ENCODE measurements around the gene ST3GAL3. TPM values are rescaled to one million over a fixed set of nuclear protein-coding genes. Genes with fewer than 3 reads are reported as not detected.

Gene ST3GAL3
- total RNA-seq, 6 experiments from 2014 or later = 6.4 to 14.2 (median 12.0) TPM

- Histone ChIP-seq H3K36me3 (peaks cover 0 to 3% (median 0%) of the 10 kb centered on the region in 4 donors), H3K27me3 (no peaks in the 10 kb centered on the region), H3K27ac (no peak overlapping the region), H3K9me3 (no peaks in the 10 kb centered on the region), H3K4me3 (no peak overlapping the region), H3K4me1 (no peaks in the 10 kb centered on the region)
- no peak for DNase-seq
- 91% methylated on average over 2 of the region's 2 CpGs for WGBS (ENCODE audit: insufficient coverage, low coverage, low lambda C conversion rate, missing lambda C conversion rate)
- no peak for TF ChIP-seq POLR2A (IDR thresholded peaks at IDR 0.05)
- TF ChIP-seq, protein P1, sequence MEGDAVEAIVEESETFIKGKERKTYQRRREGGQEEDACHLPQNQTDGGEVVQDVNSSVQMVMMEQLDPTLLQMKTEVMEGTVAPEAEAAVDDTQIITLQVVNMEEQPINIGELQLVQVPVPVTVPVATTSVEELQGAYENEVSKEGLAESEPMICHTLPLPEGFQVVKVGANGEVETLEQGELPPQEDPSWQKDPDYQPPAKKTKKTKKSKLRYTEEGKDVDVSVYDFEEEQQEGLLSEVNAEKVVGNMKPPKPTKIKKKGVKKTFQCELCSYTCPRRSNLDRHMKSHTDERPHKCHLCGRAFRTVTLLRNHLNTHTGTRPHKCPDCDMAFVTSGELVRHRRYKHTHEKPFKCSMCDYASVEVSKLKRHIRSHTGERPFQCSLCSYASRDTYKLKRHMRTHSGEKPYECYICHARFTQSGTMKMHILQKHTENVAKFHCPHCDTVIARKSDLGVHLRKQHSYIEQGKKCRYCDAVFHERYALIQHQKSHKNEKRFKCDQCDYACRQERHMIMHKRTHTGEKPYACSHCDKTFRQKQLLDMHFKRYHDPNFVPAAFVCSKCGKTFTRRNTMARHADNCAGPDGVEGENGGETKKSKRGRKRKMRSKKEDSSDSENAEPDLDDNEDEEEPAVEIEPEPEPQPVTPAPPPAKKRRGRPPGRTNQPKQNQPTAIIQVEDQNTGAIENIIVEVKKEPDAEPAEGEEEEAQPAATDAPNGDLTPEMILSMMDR (IDR thresholded peaks at IDR 0.05) = no peak
- intact Hi-C loops (cut with DNase I) = no loop called here
- no peak for ATAC-seq
Measured at GRCh38 chr1:43842175-43842498, 134.8 kb downstream of the ST3GAL3 start.

DNA sequence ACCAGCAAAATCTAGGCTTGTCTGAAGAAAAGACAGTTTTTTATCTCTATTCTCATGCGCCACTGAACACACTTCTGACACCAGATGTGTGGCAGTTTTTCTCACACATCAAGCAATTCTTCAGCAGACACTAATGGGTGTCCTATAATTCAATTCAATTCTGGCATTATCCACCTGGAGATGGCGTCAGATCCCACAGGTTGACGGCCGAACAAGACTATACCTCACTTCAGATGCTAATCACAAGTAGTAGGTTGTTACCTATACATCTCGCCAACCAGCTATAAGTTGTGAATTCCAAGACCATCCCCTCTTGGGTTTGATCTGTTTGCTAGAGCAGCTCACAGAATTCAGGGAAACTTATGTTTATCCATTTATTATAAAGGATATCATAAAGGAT is 136.3 kb downstream of the ST3GAL3 start:
- H3K27ac ChIP-seq = no peak overlapping the region
- H3K4me3 ChIP-seq = no peak overlapping the region
- no peaks in the 10 kb centered on the region for H3K9me3 ChIP-seq
- 93% methylated on average over 5 of the region's 5 CpGs for WGBS (ENCODE audit: insufficient coverage, low coverage, low lambda C conversion rate, missing lambda C conversion rate)
- H3K4me1 ChIP-seq = no peaks in the 10 kb centered on the region
- no peak for TF ChIP-seq POLR2A (IDR thresholded peaks at IDR 0.05)
- TF ChIP-seq, protein P1 (IDR thresholded peaks at IDR 0.05) = no peak
- DNase-seq (no peak), ATAC-seq (no peak)
- H3K27me3 ChIP-seq = no peaks in the 10 kb centered on the region
- H3K36me3 ChIP-seq = peaks cover 0 to under 1% (median 0%) of the 10 kb centered on the region in 4 donors
- intact Hi-C loops (cut with DNase I) = no loop called here

DNA sequence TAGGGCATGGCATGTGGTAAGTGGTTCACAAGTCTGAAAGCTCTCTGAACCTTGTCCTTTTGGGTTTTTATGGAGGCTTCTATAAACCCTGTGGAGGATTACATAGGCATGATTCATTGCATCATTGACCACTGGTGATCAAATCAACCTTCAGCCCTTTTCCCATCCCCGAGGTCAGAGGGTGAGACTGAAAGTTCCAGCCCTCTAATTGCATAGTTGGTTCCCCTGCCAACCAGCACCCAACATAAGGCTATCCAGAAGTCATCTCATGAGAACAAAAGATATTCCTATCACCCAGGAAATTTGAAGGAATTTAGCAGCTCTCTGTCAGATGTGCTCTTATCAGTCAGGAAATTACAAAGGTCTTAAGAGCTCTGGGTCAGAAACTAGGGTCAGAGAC is 136.8 kb downstream of the ST3GAL3 start:
- no peak for DNase-seq
- intact Hi-C loops (cut with DNase I) = no loop called here
- 80% methylated on average over 1 of the region's 1 CpG for WGBS (ENCODE audit: insufficient coverage, low coverage, low lambda C conversion rate, missing lambda C conversion rate)
- Histone ChIP-seq H3K4me1 (no peaks in the 10 kb centered on the region), H3K27ac (no peak overlapping the region), H3K9me3 (no peaks in the 10 kb centered on the region), H3K36me3 (no peaks in the 10 kb centered on the region), H3K4me3 (no peak overlapping the region), H3K27me3 (no peaks in the 10 kb centered on the region)
- ATAC-seq = peak in 2 of 4 donors; percentile 35 to 58
- TF ChIP-seq, protein P1 (IDR thresholded peaks at IDR 0.05) = no peak

- no peaks in the 10 kb centered on the region for H3K9me3 ChIP-seq
- intact Hi-C loops (cut with DNase I) = no loop called here
- H3K4me3 ChIP-seq = no peak overlapping the region
- WGBS (ENCODE audit: insufficient coverage, low coverage, low lambda C conversion rate, missing lambda C conversion rate) = 59% methylated on average over 1 of the region's 1 CpG
- no peaks in the 10 kb centered on the region for H3K36me3 ChIP-seq
- H3K27me3 ChIP-seq = no peaks in the 10 kb centered on the region
- no peaks in the 10 kb centered on the region for H3K4me1 ChIP-seq
- H3K27ac ChIP-seq = no peak overlapping the region
- TF ChIP-seq, protein P1 (IDR thresholded peaks at IDR 0.05) = no peak
- no peak for TF ChIP-seq POLR2A (IDR thresholded peaks at IDR 0.05)
- ATAC-seq = no peak
- no peak for DNase-seq
Measured at GRCh38 chr1:43847290-43847689, 140.0 kb downstream of the ST3GAL3 start.

DNA sequence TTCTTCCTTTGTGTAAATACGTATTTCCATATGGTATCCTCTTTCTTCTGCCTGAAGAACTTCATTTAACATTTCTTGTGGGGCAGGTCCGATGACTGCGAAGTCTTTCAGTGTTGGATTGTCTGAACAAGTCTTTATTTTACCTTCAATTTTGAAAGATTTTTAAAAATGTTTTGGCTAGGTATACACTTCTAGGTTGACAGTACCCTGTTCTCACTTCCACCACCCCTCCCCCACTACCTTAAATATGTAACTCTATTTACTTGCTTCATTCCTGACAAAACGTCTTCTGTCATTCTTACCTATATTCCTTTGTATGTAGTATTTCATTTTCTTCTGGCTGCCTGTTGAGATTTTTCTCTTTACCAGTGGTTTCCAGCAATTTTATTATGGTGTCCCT is 140.5 kb downstream of the ST3GAL3 start:
- H3K4me3 ChIP-seq = no peak overlapping the region
- no peaks in the 10 kb centered on the region for H3K36me3 ChIP-seq
- H3K27me3 ChIP-seq = no peaks in the 10 kb centered on the region
- intact Hi-C loops (cut with DNase I) = no loop called here
- 86% methylated on average over 4 of the region's 4 CpGs for WGBS (ENCODE audit: insufficient coverage, low coverage, low lambda C conversion rate, missing lambda C conversion rate)
- no peaks in the 10 kb centered on the region for H3K9me3 ChIP-seq
- ATAC-seq = no peak
- no peaks in the 10 kb centered on the region for H3K4me1 ChIP-seq
- H3K27ac ChIP-seq = no peak overlapping the region
- DNase-seq = no peak
- TF ChIP-seq, protein P1 (IDR thresholded peaks at IDR 0.05) = no peak
- no peak for TF ChIP-seq POLR2A (IDR thresholded peaks at IDR 0.05)

All from right lobe of liver (tissue), 6 donors.